Subcutaneous abdominal adipose tissue (tissue), 5 donors: Measurements from ENCODE around the gene CYBA.
A peak's percentile ranks its signal among the peaks of the same experiment; 100 is the strongest.

Experiments
- H3K27ac ChIP-seq: one replicate; pipeline ENCODE4 v1.7.0; 2013; ENCODE audit warnings: low read depth, mild to moderate bottlenecking, inconsistent platforms, low read length, moderate library complexity
- H3K27me3 ChIP-seq, 5 donors: one replicate each; pipeline ENCODE4 v1.7.0; 2013; ENCODE audit warnings: low read length in 5 of 5, inconsistent platforms in 1 of 5; ENCODE audit not compliant: control insufficient read depth in 5 of 5, insufficient read depth in 4 of 5
- H3K36me3 ChIP-seq, 5 donors: one replicate each; pipeline ENCODE4 v1.7.0; 2013; ENCODE audit warnings: low read length in 5 of 5; ENCODE audit not compliant: control insufficient read depth in 5 of 5, insufficient read depth in 5 of 5
- H3K4me1 ChIP-seq, 5 donors: one replicate each; pipeline ENCODE4 v1.7.0; 2013; ENCODE audit warnings: low read length in 5 of 5, mild to moderate bottlenecking in 3 of 5, moderate library complexity in 1 of 5; ENCODE audit not compliant: control insufficient read depth in 5 of 5, insufficient read depth in 5 of 5
- H3K4me3 ChIP-seq, 5 donors: one replicate each; pipeline ENCODE4 v1.7.0; 2013; ENCODE audit warnings: low read length in 5 of 5, low read depth in 1 of 5
- H3K9ac ChIP-seq, 5 donors: one replicate each; pipeline ENCODE4 v1.7.0; 2013; ENCODE audit warnings: low read length in 5 of 5, mild to moderate bottlenecking in 4 of 5, moderate library complexity in 3 of 5
- H3K9me3 ChIP-seq, 5 donors: one replicate each; pipeline ENCODE4 v1.7.0; 2013; ENCODE audit warnings: low read length in 5 of 5; ENCODE audit not compliant: control insufficient read depth in 5 of 5
- donor health status: healthy.
- donor health status: healthy.
- donor health status: healthy.
- donor health status: healthy.
- donor health status: healthy.

CYBA gene

DNA sequence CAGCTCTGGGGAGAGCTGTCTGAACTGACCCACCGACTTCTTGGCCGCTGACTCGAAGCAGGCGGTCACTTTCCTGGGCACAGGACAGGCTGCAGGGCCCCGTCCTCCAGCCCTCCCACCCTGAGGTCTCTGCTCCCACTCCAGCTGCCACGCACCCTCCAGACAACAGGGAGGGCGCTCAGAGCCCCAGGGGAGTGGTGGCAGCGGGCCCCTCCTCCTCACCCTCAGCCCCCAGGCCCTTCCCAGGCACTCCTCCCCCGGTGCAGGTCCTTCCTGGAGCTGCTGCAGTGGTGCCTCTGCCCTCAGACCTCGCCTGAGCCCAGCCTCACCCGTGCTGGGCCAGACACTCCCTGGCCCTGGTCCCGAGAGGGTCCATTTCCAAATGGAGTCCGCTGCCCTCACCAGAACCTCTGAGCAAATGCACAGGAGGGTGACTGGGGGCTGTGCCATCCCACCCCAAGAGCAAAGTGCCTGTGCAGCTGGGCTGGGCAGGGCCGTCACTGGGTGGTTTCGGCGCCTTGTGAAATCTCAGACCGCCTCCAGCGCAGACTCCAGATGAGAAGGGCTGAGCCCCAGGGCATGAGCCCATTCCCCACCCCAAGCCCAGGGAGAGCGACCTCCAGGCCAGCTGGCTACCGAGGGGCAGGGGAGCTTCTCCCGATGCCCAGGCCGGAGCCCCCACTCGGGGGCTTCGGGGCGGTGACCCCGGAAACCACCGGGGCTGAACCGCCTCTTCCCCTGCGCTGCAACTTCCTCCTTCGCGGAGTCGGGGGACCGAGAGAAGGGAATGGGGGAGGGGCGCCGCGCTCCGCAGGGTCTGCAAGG, 717 bp downstream of the CYBA start:
- Histone ChIP-seq H3K4me1 (peaks cover 0 to 39% (median 27%) of the 10 kb centered on the region in 5 donors), H3K27ac (no peak overlapping the region), H3K9ac (peak overlapping the region in 4 of 5 donors; percentile 61 to 84 (median 74))

DNA sequence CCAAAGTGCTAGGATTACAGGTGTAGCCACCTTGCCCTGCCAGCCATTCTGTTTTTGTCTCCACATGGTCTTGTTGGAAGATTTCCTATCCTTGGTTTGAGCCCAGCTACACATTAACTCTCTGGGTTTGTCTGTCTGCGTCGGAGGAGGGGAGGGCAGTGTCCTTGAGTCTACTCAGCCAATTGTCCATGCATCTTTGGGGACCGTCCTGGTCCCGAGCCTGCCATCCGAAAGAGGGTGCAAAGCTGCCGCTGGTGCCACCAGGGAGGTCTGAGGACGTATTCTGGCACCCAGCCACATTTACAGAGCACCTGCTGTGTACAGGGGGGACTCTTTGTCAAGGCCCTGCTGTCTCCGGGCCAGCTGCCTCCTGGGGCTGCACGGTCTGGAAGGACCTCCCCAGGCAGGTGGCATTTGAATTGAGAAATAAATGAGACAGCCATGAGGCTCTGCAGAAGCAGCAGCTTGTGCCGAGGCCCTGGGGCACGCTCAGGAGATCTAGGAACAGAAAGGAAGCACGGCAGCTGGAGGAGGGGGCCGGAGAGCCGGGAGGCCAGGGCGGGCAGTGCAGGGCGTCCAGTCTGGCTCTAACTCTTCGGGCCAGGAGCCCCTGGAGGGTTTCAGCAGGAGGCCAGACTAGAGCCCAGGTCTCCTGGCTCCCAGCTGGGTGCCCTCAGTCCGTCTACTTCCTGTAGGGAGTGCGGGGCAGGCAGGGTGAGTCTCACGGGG, 1.5 kb downstream of the CYBA start:
- Histone ChIP-seq H3K9ac (peak overlapping the region in 2 of 5 donors; percentile 2 to 76), H3K36me3 (peaks cover 0 to 27% (median 6%) of the 10 kb centered on the region in 5 donors), H3K4me3 (peak overlapping the region in 3 of 5 donors; percentile 69 to 78 (median 70)), H3K9me3 (no peaks in the 10 kb centered on the region), H3K27ac (no peak overlapping the region), H3K27me3 (no peaks in the 10 kb centered on the region), H3K4me1 (peaks cover 0 to 39% (median 27%) of the 10 kb centered on the region in 5 donors)

More for the DNA sequence above, 717 bp downstream of the CYBA start:
- Histone ChIP-seq H3K9me3 (no peaks in the 10 kb centered on the region), H3K27me3 (no peaks in the 10 kb centered on the region), H3K36me3 (peaks cover 0 to 34% (median 14%) of the 10 kb centered on the region in 5 donors), H3K4me3 (peak overlapping the region in 4 of 5 donors; percentile 69 to 78 (median 70))

DNA sequence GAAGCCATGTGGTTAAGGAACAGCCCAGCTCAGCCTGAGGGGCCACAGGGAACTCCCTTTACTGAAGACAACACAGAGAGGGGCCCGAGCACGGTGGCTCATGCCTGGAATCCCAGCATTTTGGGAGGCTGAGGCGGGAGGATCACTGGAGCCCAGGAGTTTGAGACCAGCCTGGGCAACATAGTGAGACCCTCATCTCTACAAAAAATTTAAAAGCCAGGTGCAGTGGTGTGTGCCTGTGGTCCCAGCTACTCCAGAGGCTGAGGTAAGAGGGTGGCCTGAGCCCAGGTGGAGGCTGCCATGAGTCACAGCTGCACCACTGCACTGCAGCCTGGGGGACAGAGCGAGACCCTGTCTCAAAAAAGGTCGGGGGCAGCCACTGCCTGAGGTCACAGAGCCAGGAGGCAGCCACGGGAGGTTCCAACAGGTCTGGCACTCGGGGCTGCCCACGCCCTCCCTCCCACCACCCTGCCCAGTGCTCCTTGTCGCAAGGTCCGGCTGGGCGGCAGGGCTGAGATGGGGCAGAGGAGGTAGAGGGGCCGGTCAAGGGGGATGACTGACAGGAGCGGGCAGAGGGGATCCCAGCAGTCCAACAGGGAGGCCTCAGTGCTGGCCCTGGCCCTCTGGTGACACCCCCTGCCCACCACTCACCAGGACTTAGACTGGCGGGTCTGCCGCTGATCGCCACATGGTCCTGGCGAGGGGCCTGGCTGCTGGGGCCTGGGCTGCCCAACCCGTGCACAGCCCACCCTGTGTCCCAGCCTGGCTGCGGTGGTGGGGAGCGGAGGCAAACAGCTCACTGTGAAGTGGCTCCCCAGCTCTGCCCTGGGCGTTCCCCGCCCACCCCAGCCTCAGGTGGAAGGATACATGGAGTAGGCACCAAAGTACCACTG, 3.4 kb downstream of the CYBA start:
- H3K4me3 ChIP-seq = no peak overlapping the region
- H3K36me3 ChIP-seq = peaks cover 0 to 20% (median 0%) of the 10 kb centered on the region in 5 donors
- no peak overlapping the region for H3K9ac ChIP-seq
- H3K27me3 ChIP-seq = no peaks in the 10 kb centered on the region
- H3K9me3 ChIP-seq = no peaks in the 10 kb centered on the region
- H3K27ac ChIP-seq = no peak overlapping the region
- H3K4me1 ChIP-seq = peaks cover 0 to 39% (median 27%) of the 10 kb centered on the region in 5 donors

DNA sequence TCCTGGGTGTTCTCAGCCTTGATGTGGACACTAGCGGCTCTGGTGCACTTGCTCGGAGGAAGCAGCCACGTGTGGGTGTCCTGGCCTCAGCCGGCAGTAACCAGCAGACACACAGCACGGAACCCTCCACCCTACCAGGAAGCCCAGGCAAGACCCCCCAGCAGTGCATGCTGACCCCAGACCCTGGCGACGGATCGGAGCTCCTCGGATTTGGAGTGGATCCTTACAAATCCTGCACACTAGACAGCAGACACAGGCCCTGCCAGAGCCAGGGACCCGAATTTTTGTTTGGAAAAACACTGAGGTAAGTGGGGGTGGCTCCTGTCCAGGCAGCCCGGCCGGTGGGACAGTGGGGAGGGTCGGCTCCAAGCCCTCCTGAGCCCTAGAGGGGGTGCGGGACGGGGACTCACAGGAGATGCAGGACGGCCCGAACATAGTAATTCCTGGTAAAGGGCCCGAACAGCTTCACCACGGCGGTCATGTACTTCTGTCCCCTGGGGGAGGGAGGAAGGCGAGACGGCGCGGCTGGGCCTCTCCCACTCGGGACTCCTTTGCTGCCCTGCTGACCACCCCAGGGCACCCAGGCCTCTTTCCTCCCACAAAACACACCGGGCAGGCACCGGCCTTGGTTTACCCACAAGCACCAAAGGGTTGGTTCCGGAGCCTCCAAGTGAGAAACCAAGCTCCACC, 4.4 kb downstream of the CYBA start:
- Histone ChIP-seq H3K36me3 (peaks cover 0 to 20% (median 0%) of the 10 kb centered on the region in 5 donors), H3K4me1 (peaks cover 0 to 36% (median 24%) of the 10 kb centered on the region in 5 donors), H3K9me3 (no peaks in the 10 kb centered on the region), H3K27me3 (no peaks in the 10 kb centered on the region), H3K9ac (no peak overlapping the region), H3K27ac (no peak overlapping the region), H3K4me3 (no peak overlapping the region)

DNA sequence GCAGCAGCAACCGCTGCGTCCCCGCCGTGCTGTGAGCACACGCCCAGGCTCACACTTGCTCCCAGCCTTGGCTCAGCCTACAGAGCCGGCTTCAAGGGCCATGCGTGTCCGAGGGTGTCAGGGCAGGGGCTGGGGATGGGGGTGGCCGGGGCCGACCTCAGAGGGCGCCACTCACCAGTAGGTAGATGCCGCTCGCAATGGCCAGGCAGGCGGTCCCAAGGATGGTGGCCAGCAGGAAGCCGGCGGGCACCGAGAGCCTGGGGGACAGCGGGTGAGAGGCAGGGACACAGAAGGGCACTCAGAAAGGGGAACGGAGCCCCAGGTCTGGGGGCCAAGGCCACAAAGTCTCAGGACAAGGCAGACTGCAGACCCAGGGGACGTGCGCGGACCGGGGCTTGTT, 4.9 kb downstream of the CYBA start:
- Histone ChIP-seq H3K27me3 (peaks cover 0 to 3% (median 2%) of the 10 kb centered on the region in 5 donors), H3K4me1 (peaks cover 0 to 30% (median 18%) of the 10 kb centered on the region in 5 donors), H3K9me3 (no peaks in the 10 kb centered on the region), H3K9ac (no peak overlapping the region), H3K27ac (no peak overlapping the region), H3K36me3 (peaks cover 0 to 20% (median 0%) of the 10 kb centered on the region in 5 donors), H3K4me3 (no peak overlapping the region)

DNA sequence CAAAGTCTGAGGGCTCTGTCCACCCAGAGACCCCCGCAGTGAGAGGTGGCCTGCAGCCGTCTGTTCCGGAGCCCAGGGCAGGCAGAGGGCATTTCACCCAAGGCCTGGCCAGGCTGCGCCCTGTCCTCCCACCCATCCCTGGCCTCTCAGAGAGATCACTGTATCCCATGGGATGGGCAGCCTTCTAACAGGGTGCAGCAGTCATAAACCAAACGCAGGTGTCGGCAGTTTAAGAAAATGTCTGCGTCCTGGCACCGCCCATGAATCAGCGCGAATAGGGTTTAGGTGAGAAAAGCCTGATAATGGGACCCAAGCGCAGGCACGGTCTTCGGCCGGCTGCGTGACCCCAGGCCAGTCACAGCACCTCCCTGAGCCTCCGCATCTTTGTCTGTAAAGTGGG, 5.4 kb downstream of the CYBA start:
- Histone ChIP-seq H3K9ac (no peak overlapping the region), H3K36me3 (peaks cover 0 to 20% (median 0%) of the 10 kb centered on the region in 5 donors), H3K4me1 (peaks cover 0 to 27% (median 14%) of the 10 kb centered on the region in 5 donors), H3K4me3 (no peak overlapping the region), H3K27me3 (peaks cover 5 to 7% (median 6%) of the 10 kb centered on the region in 5 donors), H3K27ac (no peak overlapping the region), H3K9me3 (no peaks in the 10 kb centered on the region)

DNA sequence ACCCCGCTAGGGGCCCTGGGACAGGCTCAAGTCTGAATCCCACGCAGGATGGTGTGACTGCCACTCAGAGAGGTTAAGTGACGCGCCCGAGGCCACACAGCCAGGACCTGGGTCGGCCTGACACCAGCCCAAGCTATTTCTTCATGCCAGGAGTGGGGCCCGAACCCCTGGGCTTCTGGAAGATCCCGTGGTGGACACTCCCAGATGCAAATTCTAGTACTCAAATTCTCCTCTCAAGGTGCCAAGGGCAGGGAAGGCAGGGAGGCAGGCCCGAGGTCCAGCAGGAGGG, 7.3 kb downstream of the CYBA start:
- peaks cover 0 to 24% (median 5%) of the 10 kb centered on the region in 5 donors for H3K4me1 ChIP-seq
- H3K4me3 ChIP-seq = no peak overlapping the region
- H3K9ac ChIP-seq = no peak overlapping the region
- H3K36me3 ChIP-seq = peaks cover 0 to 20% (median 0%) of the 10 kb centered on the region in 5 donors
- peaks cover 24 to 26% (median 25%) of the 10 kb centered on the region in 5 donors for H3K27me3 ChIP-seq
- no peaks in the 10 kb centered on the region for H3K9me3 ChIP-seq
- no peak overlapping the region for H3K27ac ChIP-seq

DNA sequence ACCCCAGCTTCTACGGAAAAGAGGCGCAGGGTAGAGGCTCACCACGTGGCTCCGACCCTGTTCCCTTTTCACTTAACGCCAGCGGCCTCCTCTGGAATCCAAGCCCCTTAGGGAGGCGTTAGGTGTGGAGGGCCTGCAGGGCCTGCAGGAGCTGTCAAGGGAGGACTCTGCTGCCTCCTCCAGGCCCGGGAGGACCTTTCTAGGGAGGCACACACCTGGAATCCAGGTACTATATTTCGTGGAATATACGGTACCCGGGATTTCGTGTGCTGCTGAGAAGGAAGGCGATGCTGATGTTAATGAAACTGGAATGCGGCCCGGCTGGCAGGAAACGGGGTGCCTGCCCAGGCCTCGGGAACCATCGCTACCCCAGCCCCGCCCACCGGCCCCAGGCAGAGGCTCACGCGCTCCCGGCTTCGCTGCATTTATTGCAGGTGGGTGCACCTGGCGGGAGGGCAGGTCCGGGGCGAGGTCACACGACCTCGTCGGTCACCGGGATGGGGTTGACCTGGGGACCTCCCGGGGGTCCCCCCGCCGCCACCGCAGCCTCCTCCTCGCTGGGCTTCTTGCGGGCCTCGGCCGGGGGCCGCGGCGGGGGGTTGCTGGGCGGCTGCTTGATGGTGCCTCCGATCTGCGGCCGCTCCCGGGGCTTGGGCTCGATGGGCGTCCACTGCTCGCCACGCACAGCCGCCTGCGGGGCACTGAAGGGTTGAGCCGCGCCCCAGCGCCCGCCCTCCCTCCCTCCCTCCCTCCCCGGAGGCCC, 7.8 kb downstream of the CYBA start:
- Histone ChIP-seq H3K9me3 (no peaks in the 10 kb centered on the region), H3K27ac (no peak overlapping the region), H3K9ac (no peak overlapping the region), H3K27me3 (peaks cover 28 to 31% (median 29%) of the 10 kb centered on the region in 5 donors), H3K4me3 (no peak overlapping the region), H3K36me3 (peaks cover 0 to 20% (median 0%) of the 10 kb centered on the region in 5 donors), H3K4me1 (peaks cover 0 to 19% (median 5%) of the 10 kb centered on the region in 5 donors)
